Caco-2 (cell line): ENCODE results near the gene SLC16A7. TPM values are rescaled to one million over a fixed set of nuclear protein-coding genes. Genes with fewer than 3 reads are reported as not detected.

Source experiments
- BruUV-seq: library from RNA; stranded (reverse); fragments of 400-500 nt; replicated peaks from 2 replicates; lab custom pipeline; 2021; lab: Mats Ljungman, UMichigan
- CTCF ChIA-PET: fragments of 300-600 bp; sonication (Branson Sonifier 250); formaldehyde crosslinking; loops from one replicate; lab custom pipeline; 2022; ENCODE audit warnings: antibody characterized with exemption; lab: Charles Lee
- POLR2A ChIA-PET: fragments of 300-600 bp; sonication (Branson Sonifier 250); formaldehyde crosslinking; loops from one replicate; lab custom pipeline; 2022; ENCODE audit warnings: antibody characterized with exemption; lab: Charles Lee
- DNase-seq, 2 experiments: peaks; one replicate each; pipeline versions ENCODE4 v3.0.0 to v3.0.0-alpha.2; 2020 to 2022
- H3K27me3 ChIP-seq: replicated peaks from 2 replicates; pipeline ENCODE4 v1.6.0; 2011; ENCODE audit warnings: low read length; ENCODE audit not compliant: control insufficient read depth, insufficient read depth
- H3K36me3 ChIP-seq: 2 replicates; pipeline ENCODE4 v1.5.1; 2011; ENCODE audit warnings: low read length; ENCODE audit not compliant: control insufficient read depth, insufficient read depth
- H3K4me1 ChIP-seq: fragments of 250-450 bp; sonication (Bioruptor Pico); 2 replicates; pipeline ENCODE4 v1.5.1; 2020; ENCODE audit warnings: mild to moderate bottlenecking
- H3K4me3 ChIP-seq: 2 replicates; pipeline ENCODE4 v1.5.1; 2011; ENCODE audit warnings: low read depth, mild to moderate bottlenecking, control low read depth, low read length
- H3K9me3 ChIP-seq: fragments of 250-450 bp; sonication (Bioruptor Pico); 2 replicates; pipeline ENCODE4 v1.5.1; 2020; ENCODE audit warnings: mild to moderate bottlenecking, moderate library complexity
- H3K27ac Mint-ChIP-seq: one replicate; pipeline ENCODE4 v1.8.0; 2022; ENCODE audit warnings: mixed read lengths; ENCODE audit not compliant: unreplicated experiment
- H3K27me3 Mint-ChIP-seq: one replicate; pipeline ENCODE4 v1.8.0; 2022; ENCODE audit warnings: mixed read lengths; ENCODE audit not compliant: insufficient read depth, unreplicated experiment
- H3K36me3 Mint-ChIP-seq: one replicate; pipeline ENCODE4 v1.8.0; 2022; ENCODE audit warnings: mild to moderate bottlenecking, mixed read lengths; ENCODE audit not compliant: insufficient read depth, unreplicated experiment
- H3K4me1 Mint-ChIP-seq: one replicate; pipeline ENCODE4 v1.8.0; 2022; ENCODE audit warnings: low read depth, mixed read lengths; ENCODE audit not compliant: unreplicated experiment
- H3K4me3 Mint-ChIP-seq: one replicate; pipeline ENCODE4 v1.8.0; 2022; ENCODE audit warnings: mild to moderate bottlenecking, moderate library complexity, mixed read lengths; ENCODE audit not compliant: unreplicated experiment
- H3K9me3 Mint-ChIP-seq: one replicate; pipeline ENCODE4 v1.8.0; 2022; ENCODE audit warnings: mixed read lengths; ENCODE audit not compliant: unreplicated experiment
- intact Hi-C: fragments of 100-400 bp; cut with micrococcal nuclease; formaldehyde crosslinking; loops from one replicate; pipeline ENCODE4 v1.10.0; 2022; ENCODE audit not compliant: unreplicated experiment
- total RNA-seq: library from RNA; stranded (reverse); gene quantifications from 2 replicates; pipeline ENCODE4 v1.2.3, GENCODE V29; 2022
- TF ChIP-seq, protein P1 (sequence below), 2 experiments: fragments of 200-600 bp in 1 of 2; IDR thresholded peaks; 1 replicate in 1 of 2; 2 replicates in 1 of 2; pipeline versions ENCODE4 v1.5.1 to v1.8.0; 2011 to 2022; ENCODE audit warnings: antibody characterized with exemption in 1 of 2, control low read depth in 1 of 2, inconsistent platforms in 1 of 2, low read depth in 1 of 2, low read length in 1 of 2, mild to moderate bottlenecking in 1 of 2, moderate library complexity in 1 of 2; ENCODE audit not compliant: insufficient read depth in 1 of 2, severe bottlenecking in 1 of 2, unreplicated experiment in 1 of 2

The SLC16A7 gene
- total RNA-seq, 1 experiment from 2014 or later, result 6.6 TPM

DNA sequence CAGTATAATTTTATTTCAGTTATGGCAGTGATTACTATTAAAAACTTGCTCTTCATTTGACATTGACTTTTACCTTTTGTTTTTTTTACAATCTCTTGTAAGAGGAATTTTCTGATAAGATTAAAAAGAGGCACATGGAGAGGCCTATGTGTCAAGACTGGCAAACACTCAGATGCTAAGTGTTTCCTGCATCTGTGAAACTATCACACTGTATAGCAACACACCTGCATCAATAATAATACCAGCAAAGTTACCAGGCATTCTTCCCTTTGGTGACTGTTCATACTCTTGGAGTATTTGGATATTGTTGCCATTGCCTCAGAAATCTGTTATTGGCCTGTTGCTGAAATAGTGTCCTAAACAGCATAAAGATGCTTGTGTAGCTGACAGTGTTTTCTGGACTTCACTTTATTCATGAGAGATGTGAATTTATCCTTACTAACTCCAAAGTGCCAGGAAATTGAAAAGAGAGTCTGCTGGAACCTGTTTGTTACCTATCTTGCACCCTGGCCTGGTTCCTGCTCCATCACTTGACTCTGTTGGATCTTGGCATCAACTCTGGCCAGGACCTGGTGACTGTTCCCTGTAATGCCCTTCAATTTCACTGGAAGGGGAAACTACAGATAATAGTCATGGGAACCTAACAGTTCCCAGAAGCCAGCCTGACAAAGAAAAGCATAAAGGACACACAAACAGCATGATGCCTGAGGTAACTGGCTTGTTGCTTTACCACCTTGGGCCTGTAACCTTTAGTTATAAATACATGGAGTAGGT is 19.8 kb downstream of the SLC16A7 start:
- no TSS peak for BruUV-seq
- no peaks in the 10 kb centered on the region for H3K27me3 Mint-ChIP-seq
- H3K36me3 ChIP-seq, result no peaks in the 10 kb centered on the region
- TF ChIP-seq, protein P1, sequence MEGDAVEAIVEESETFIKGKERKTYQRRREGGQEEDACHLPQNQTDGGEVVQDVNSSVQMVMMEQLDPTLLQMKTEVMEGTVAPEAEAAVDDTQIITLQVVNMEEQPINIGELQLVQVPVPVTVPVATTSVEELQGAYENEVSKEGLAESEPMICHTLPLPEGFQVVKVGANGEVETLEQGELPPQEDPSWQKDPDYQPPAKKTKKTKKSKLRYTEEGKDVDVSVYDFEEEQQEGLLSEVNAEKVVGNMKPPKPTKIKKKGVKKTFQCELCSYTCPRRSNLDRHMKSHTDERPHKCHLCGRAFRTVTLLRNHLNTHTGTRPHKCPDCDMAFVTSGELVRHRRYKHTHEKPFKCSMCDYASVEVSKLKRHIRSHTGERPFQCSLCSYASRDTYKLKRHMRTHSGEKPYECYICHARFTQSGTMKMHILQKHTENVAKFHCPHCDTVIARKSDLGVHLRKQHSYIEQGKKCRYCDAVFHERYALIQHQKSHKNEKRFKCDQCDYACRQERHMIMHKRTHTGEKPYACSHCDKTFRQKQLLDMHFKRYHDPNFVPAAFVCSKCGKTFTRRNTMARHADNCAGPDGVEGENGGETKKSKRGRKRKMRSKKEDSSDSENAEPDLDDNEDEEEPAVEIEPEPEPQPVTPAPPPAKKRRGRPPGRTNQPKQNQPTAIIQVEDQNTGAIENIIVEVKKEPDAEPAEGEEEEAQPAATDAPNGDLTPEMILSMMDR (IDR thresholded peaks at IDR 0.05; ENCODE audit: insufficient read depth in 1 of 2, low read depth in 1 of 2, low read length in 1 of 2, severe bottlenecking in 1 of 2, unreplicated experiment in 1 of 2), result no peak
- ChIA-PET CTCF (no interaction called here), POLR2A (no interaction called here)
- H3K9me3 Mint-ChIP-seq, result no peaks in the 10 kb centered on the region
- no peaks in the 10 kb centered on the region for H3K4me1 Mint-ChIP-seq
- no peaks in the 10 kb centered on the region for H3K4me1 ChIP-seq
- no peak overlapping the region for H3K27ac Mint-ChIP-seq
- no peaks in the 10 kb centered on the region for H3K27me3 ChIP-seq
- no peak overlapping the region for H3K4me3 Mint-ChIP-seq
- H3K9me3 ChIP-seq, result 0 out of 2 replicates have a peak, but pooled peaks cover 3% of the 10 kb centered on the region
- intact Hi-C loops, result no loop called here
- no peak for DNase-seq
- no peaks in the 10 kb centered on the region for H3K36me3 Mint-ChIP-seq
- no peak overlapping the region for H3K4me3 ChIP-seq

DNA sequence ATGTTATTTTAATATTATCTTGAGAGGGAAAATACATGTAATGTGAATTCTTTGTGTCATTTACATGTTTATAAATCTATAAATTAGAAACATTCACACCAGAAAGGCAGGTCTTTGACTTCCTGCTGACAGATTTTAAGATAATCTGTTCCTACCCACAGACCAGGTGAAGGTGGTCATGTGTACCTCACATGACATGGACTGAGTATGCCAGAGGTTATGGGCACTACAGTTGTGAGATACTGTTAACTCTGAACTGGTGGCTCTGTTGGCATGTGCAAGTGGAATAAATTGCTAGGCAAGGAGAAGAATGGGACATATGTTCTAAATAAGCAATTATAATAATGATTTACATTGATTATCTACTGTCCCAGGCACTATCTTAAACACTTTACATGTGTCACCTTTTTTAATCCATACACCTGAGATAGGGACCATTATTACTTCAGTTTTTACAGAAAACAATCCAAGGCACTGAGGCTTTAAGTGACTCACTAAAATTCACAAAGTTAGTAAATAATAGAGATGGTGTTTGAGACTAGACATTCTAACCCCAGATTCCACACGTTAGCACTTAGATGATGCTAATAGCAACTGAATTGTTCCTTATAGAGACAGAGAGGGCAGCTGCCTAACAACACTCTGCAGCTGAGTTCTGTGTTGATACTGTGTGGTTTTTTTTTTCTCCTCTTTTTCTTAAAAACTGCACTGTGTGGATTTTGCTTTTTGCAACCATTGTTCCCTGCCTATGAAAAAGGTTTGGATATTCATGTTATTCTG is 23.8 kb downstream of the SLC16A7 start:
- H3K36me3 Mint-ChIP-seq, result no peaks in the 10 kb centered on the region
- no peak for DNase-seq
- H3K4me1 ChIP-seq, result no peaks in the 10 kb centered on the region
- no peaks in the 10 kb centered on the region for H3K27me3 Mint-ChIP-seq
- intact Hi-C loops, result no loop called here
- no peaks in the 10 kb centered on the region for H3K36me3 ChIP-seq
- TF ChIP-seq, protein P1 (IDR thresholded peaks at IDR 0.05; ENCODE audit: insufficient read depth in 1 of 2, low read depth in 1 of 2, low read length in 1 of 2, severe bottlenecking in 1 of 2, unreplicated experiment in 1 of 2), result no peak
- no peaks in the 10 kb centered on the region for H3K9me3 Mint-ChIP-seq
- BruUV-seq, result no TSS peak
- ChIA-PET CTCF (no interaction called here), POLR2A (no interaction called here)
- H3K4me3 Mint-ChIP-seq, result no peak overlapping the region
- no peak overlapping the region for H3K4me3 ChIP-seq
- H3K27ac Mint-ChIP-seq, result no peak overlapping the region
- no peaks in the 10 kb centered on the region for H3K9me3 ChIP-seq
- H3K4me1 Mint-ChIP-seq, result no peaks in the 10 kb centered on the region
- no peaks in the 10 kb centered on the region for H3K27me3 ChIP-seq

DNA sequence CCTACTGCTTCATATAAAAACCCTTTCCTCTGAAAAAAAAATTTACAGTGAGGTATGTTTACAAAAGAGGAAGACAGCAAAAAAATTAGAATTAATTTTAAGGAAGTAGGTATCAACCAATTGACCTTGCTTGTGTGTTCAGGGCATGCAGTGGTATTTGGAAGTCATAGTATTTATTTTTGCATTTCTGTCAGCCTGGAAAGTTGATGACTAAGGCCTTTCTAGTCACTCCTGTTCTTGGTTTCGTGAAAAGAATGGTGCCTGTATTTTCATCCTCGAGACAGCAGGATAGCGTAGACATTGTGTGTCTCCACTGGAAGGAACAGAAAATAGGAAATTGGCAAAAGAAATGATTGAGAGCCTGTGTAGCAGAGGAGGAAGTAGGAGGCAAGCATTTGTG is 24.5 kb downstream of the SLC16A7 start:
- intact Hi-C loops, result no loop called here
- Histone ChIP-seq H3K36me3 (no peaks in the 10 kb centered on the region), H3K27me3 (no peaks in the 10 kb centered on the region), H3K9me3 (no peaks in the 10 kb centered on the region), H3K4me1 (no peaks in the 10 kb centered on the region), H3K4me3 (no peak overlapping the region)
- ChIA-PET POLR2A (no interaction called here), CTCF (no interaction called here)
- H3K4me1 Mint-ChIP-seq, result no peaks in the 10 kb centered on the region
- H3K27me3 Mint-ChIP-seq, result no peaks in the 10 kb centered on the region
- no peak overlapping the region for H3K4me3 Mint-ChIP-seq
- H3K36me3 Mint-ChIP-seq, result no peaks in the 10 kb centered on the region
- TF ChIP-seq, protein P1 (IDR thresholded peaks at IDR 0.05; ENCODE audit: insufficient read depth in 1 of 2, low read depth in 1 of 2, low read length in 1 of 2, severe bottlenecking in 1 of 2, unreplicated experiment in 1 of 2), result no peak
- no peak for DNase-seq
- H3K9me3 Mint-ChIP-seq, result no peaks in the 10 kb centered on the region
- H3K27ac Mint-ChIP-seq, result no peak overlapping the region
- BruUV-seq, result no TSS peak
